ENCODE measurements around the gene KCNN2.

- TF ChIP-seq POLR2A (IDR thresholded peaks at IDR 0.05) (no peak), CTCF (IDR thresholded peaks at IDR 0.05) (no peak), EP300 (IDR thresholded peaks at IDR 0.05) (no peak)
Measured at GRCh38 chr5:114325541-114325940, 36.3 kb upstream of the KCNN2 start.

All from tibial nerve (tissue), 4 donors.